ENCODE data around the gene SULT2B1. TPM values are rescaled to one million over a fixed set of nuclear protein-coding genes. Genes with fewer than 3 reads are reported as not detected.
"Not testable (repeated sequence)": the region's sequence is repeated elsewhere in the genome, so short reads cannot be mapped to it uniquely, and the experiment has no call there.

SULT2B1 gene
- total RNA-seq, 2 donors from 2014 or later = not detected

GRCh38 chr19:48571378-48572162 is 19.6 kb downstream of the SULT2B1 start:
- no peak for TF ChIP-seq CTCF (IDR thresholded peaks at IDR 0.05)
- no peaks in the 10 kb centered on the region for H3K9me3 ChIP-seq
- H3K27me3 ChIP-seq (replicated peaks; ENCODE audit: insufficient read depth) = no peaks in the 10 kb centered on the region
- ATAC-seq (ENCODE audit: insufficient number of reproducible peaks, low FRiP score, low read depth) (no peak), DNase-seq (ENCODE audit: low spot score) (no peak)
- H3K36me3 ChIP-seq = no peaks in the 10 kb centered on the region
- H3K4me1 ChIP-seq (ENCODE audit: control insufficient read depth in 1 of 2, low read depth in 2 of 2) = peaks cover 0 to 20% of the 10 kb centered on the region in 2 donors
- H3K27ac ChIP-seq = no peak overlapping the region
- H3K4me3 ChIP-seq = no peak overlapping the region

GRCh38 chr19:48573163-48573505 is 21.2 kb downstream of the SULT2B1 start:
- DNase-seq (ENCODE audit: low spot score) (no peak), ATAC-seq (ENCODE audit: insufficient number of reproducible peaks, low FRiP score, low read depth) (no peak)
- Histone ChIP-seq H3K27me3 (replicated peaks; ENCODE audit: insufficient read depth) (no peaks in the 10 kb centered on the region), H3K36me3 (no peaks in the 10 kb centered on the region), H3K9me3 (no peaks in the 10 kb centered on the region), H3K27ac (no peak overlapping the region), H3K4me3 (no peak overlapping the region), H3K4me1 (ENCODE audit: control insufficient read depth in 1 of 2, low read depth in 2 of 2) (peaks cover 0 to 9% of the 10 kb centered on the region in 2 donors)
- TF ChIP-seq CTCF (IDR thresholded peaks at IDR 0.05) = no peak

- H3K27me3 ChIP-seq (replicated peaks; ENCODE audit: insufficient read depth) = no peaks in the 10 kb centered on the region
- ATAC-seq (ENCODE audit: insufficient number of reproducible peaks, low FRiP score, low read depth) = no peak
- no peaks in the 10 kb centered on the region for H3K36me3 ChIP-seq
- H3K9me3 ChIP-seq = no peaks in the 10 kb centered on the region
- H3K4me1 ChIP-seq (ENCODE audit: control insufficient read depth in 1 of 2, low read depth in 2 of 2) = no peaks in the 10 kb centered on the region
- DNase-seq (ENCODE audit: low spot score) = no peak
- H3K4me3 ChIP-seq = no peak overlapping the region
- H3K27ac ChIP-seq = no peak overlapping the region
- no peak for TF ChIP-seq CTCF (IDR thresholded peaks at IDR 0.05)
Measured at GRCh38 chr19:48575931-48576622, 24.1 kb downstream of the SULT2B1 start.

GRCh38 chr19:48577908-48578307 is 25.9 kb downstream of the SULT2B1 start:
- DNase-seq (ENCODE audit: low spot score); H3K4me1 ChIP-seq (ENCODE audit: control insufficient read depth in 1 of 2, low read depth in 2 of 2); ATAC-seq (ENCODE audit: insufficient number of reproducible peaks, low FRiP score, low read depth); H3K27me3 ChIP-seq (replicated peaks; ENCODE audit: insufficient read depth); H3K9me3 ChIP-seq; H3K36me3 ChIP-seq; H3K4me3 ChIP-seq; H3K27ac ChIP-seq: not testable (repeated sequence)

GRCh38 chr19:48578891-48579290 is 26.9 kb downstream of the SULT2B1 start:
- Histone ChIP-seq H3K4me3 (no peak overlapping the region), H3K4me1 (ENCODE audit: control insufficient read depth in 1 of 2, low read depth in 2 of 2) (peaks cover 0 to 1% of the 10 kb centered on the region in 2 donors), H3K27ac (no peak overlapping the region), H3K27me3 (replicated peaks; ENCODE audit: insufficient read depth) (no peaks in the 10 kb centered on the region), H3K9me3 (no peaks in the 10 kb centered on the region), H3K36me3 (no peaks in the 10 kb centered on the region)
- ATAC-seq (ENCODE audit: insufficient number of reproducible peaks, low FRiP score, low read depth) (no peak), DNase-seq (ENCODE audit: low spot score) (no peak)
- TF ChIP-seq CTCF (IDR thresholded peaks at IDR 0.05) = no peak
